Amniotic stem cell (primary cell): Measurements from ENCODE around the gene ERC1.
"Not testable (repeated sequence)": the region's sequence is repeated elsewhere in the genome, so short reads cannot be mapped to it uniquely, and the experiment has no call there.

Experiments
- DNase-seq: peaks from one replicate; lab custom pipeline; 2025; lab: John Stamatoyannopoulos, UW

Gene ERC1

GRCh38 chr12:1189163-1189562 lies 198.1 kb downstream of the ERC1 start:
- DNase-seq, result no peak

GRCh38 chr12:1195513-1195912 lies 204.5 kb downstream of the ERC1 start:
- DNase-seq, result no peak

- DNase-seq, result no peak
Measured at GRCh38 chr12:1197264-1198018, 206.4 kb downstream of the ERC1 start.

GRCh38 chr12:1198854-1199253 lies 207.8 kb downstream of the ERC1 start:
- not testable (repeated sequence) for DNase-seq

GRCh38 chr12:1199700-1200099 lies 208.7 kb downstream of the ERC1 start:
- no peak for DNase-seq

- no peak for DNase-seq
Measured at GRCh38 chr12:1201030-1201429, 210.0 kb downstream of the ERC1 start.

- no peak for DNase-seq
Measured at GRCh38 chr12:1201886-1202285, 210.9 kb downstream of the ERC1 start.

GRCh38 chr12:1203735-1204019 lies 212.7 kb downstream of the ERC1 start:
- DNase-seq, result no peak

GRCh38 chr12:1204581-1205121 lies 213.6 kb downstream of the ERC1 start:
- no peak for DNase-seq

GRCh38 chr12:1205512-1206060 lies 214.6 kb downstream of the ERC1 start:
- no peak for DNase-seq

- no peak for DNase-seq
Measured at GRCh38 chr12:1206118-1206734, 215.2 kb downstream of the ERC1 start.

GRCh38 chr12:1207276-1207675 lies 216.3 kb downstream of the ERC1 start:
- DNase-seq, result no peak

- not testable (repeated sequence) for DNase-seq
Measured at GRCh38 chr12:1208719-1209118, 217.7 kb downstream of the ERC1 start.

GRCh38 chr12:1212526-1212925 lies 221.5 kb downstream of the ERC1 start:
- no peak for DNase-seq

- no peak for DNase-seq
Measured at GRCh38 chr12:1213205-1213604, 222.2 kb downstream of the ERC1 start.

GRCh38 chr12:1213618-1214205 lies 222.7 kb downstream of the ERC1 start:
- no peak for DNase-seq

- no peak for DNase-seq
Measured at GRCh38 chr12:1216560-1216959, 225.5 kb downstream of the ERC1 start.

GRCh38 chr12:1217191-1217949 lies 226.3 kb downstream of the ERC1 start:
- DNase-seq, result peak; percentile 7

- no peak for DNase-seq
Measured at GRCh38 chr12:1218369-1218768, 227.3 kb downstream of the ERC1 start.

GRCh38 chr12:1220127-1221092 lies 229.4 kb downstream of the ERC1 start:
- DNase-seq, result no peak
